Cardiac muscle cell (in vitro differentiated cells and primary cell): Measurements from ENCODE around the gene EGF. TPM values are rescaled to one million over a fixed set of nuclear protein-coding genes. Genes with fewer than 3 reads are reported as not detected.
"Not testable (repeated sequence)": the region's sequence is repeated elsewhere in the genome, so short reads cannot be mapped to it uniquely, and the experiment has no call there.

ENCODE experiments used
- DNase-seq, 2 donors: peaks; one replicate each; pipeline versions ENCODE4 v3.0.0 to v3.0.0-alpha.2; 2010 to 2017; ENCODE audit warnings: low read depth in 1 of 2, low spot score in 1 of 2
- H3K27ac ChIP-seq: fragments of 200-600 bp; sonication (generic); 2 replicates; pipeline ENCODE4 v1.5.1; 2016
- H3K27me3 ChIP-seq: fragments of 200-600 bp; sonication (generic); 2 replicates; pipeline ENCODE4 v1.6.0; 2016; ENCODE audit warnings: control low read depth
- H3K36me3 ChIP-seq: fragments of 200-600 bp; sonication (generic); 2 replicates; pipeline ENCODE4 v1.5.1; 2016; ENCODE audit warnings: control low read depth
- H3K4me1 ChIP-seq: fragments of 200-600 bp; sonication (generic); 2 replicates; pipeline ENCODE4 v1.8.1; 2017; ENCODE audit warnings: low read depth, mild to moderate bottlenecking, mixed run types
- H3K4me3 ChIP-seq: fragments of 200-600 bp; sonication (generic); 2 replicates; pipeline ENCODE4 v1.5.1; 2016; ENCODE audit warnings: mild to moderate bottlenecking
- H3K9me3 ChIP-seq: fragments of 200-600 bp; sonication (generic); 2 replicates; pipeline ENCODE4 v1.5.1; 2017; ENCODE audit warnings: low read depth, mild to moderate bottlenecking, control low read depth
- CTCF ChIP-seq: IDR thresholded peaks from 2 replicates; pipeline ENCODE4 v1.5.1; 2012; ENCODE audit warnings: low read depth, mild to moderate bottlenecking, low read length
- polyA plus RNA-seq: library from polyadenylated mRNA; unstranded; fragments of >200 nt; fragmentation: Nextera tagmentation; extraction: Ambion mirVana; gene quantifications from 2 replicates; pipeline ENCODE4 v1.2.1, GENCODE V29; 2016
- total RNA-seq: library from RNA; depleted of rRNA; stranded (reverse); fragments of >200 nt; gene quantifications from 2 replicates; pipeline ENCODE4 v1.2.3, GENCODE V29; 2016

EGF gene
- total and polyA plus RNA-seq, 2 experiments from 2014 or later: 3.0 to 11.0 TPM

GRCh38 chr4:109873791-109874514, 38.7 kb upstream of the EGF start:
- Histone ChIP-seq H3K36me3 (no peaks in the 10 kb centered on the region), H3K9me3 (no peaks in the 10 kb centered on the region), H3K4me1 (peaks cover 11% of the 10 kb centered on the region), H3K27me3 (no peaks in the 10 kb centered on the region), H3K4me3 (no peak overlapping the region), H3K27ac (no peak overlapping the region)
- TF ChIP-seq CTCF: no peak
- DNase-seq: peak in 1 of 2 donors; percentile 10

GRCh38 chr4:109875106-109875505, 37.6 kb upstream of the EGF start:
- TF ChIP-seq CTCF: no peak

GRCh38 chr4:109875553-109875952, 37.1 kb upstream of the EGF start:
- not testable (repeated sequence) for H3K9me3 ChIP-seq, H3K36me3 ChIP-seq, DNase-seq, H3K4me3 ChIP-seq, H3K27me3 ChIP-seq, H3K27ac ChIP-seq
- peaks cover 11% of the 10 kb centered on the region for H3K4me1 ChIP-seq

More at GRCh38 chr4:109875106-109875505, 37.6 kb upstream of the EGF start:
- peaks cover 11% of the 10 kb centered on the region for H3K4me1 ChIP-seq
- H3K27ac ChIP-seq: no peak overlapping the region
- no peak for DNase-seq
- H3K9me3 ChIP-seq: no peaks in the 10 kb centered on the region
- no peaks in the 10 kb centered on the region for H3K27me3 ChIP-seq
- H3K4me3 ChIP-seq: no peak overlapping the region
- H3K36me3 ChIP-seq: no peaks in the 10 kb centered on the region

- H3K36me3 ChIP-seq: no peaks in the 10 kb centered on the region
- no peak overlapping the region for H3K27ac ChIP-seq
- no peak overlapping the region for H3K4me3 ChIP-seq
- no peaks in the 10 kb centered on the region for H3K27me3 ChIP-seq
- no peaks in the 10 kb centered on the region for H3K9me3 ChIP-seq
- DNase-seq: no peak
- H3K4me1 ChIP-seq: peaks cover 11% of the 10 kb centered on the region
- no peak for TF ChIP-seq CTCF
Observed at GRCh38 chr4:109876634-109877265, 35.9 kb upstream of the EGF start.

GRCh38 chr4:109877400-109877799, 35.3 kb upstream of the EGF start:
- DNase-seq: no peak
- Histone ChIP-seq H3K27me3 (no peaks in the 10 kb centered on the region), H3K9me3 (no peaks in the 10 kb centered on the region), H3K27ac (no peak overlapping the region), H3K36me3 (no peaks in the 10 kb centered on the region), H3K4me3 (no peak overlapping the region), H3K4me1 (peaks cover 11% of the 10 kb centered on the region)
- no peak for TF ChIP-seq CTCF

- H3K36me3 ChIP-seq: no peaks in the 10 kb centered on the region
- H3K4me3 ChIP-seq: no peak overlapping the region
- H3K27ac ChIP-seq: no peak overlapping the region
- H3K9me3 ChIP-seq: no peaks in the 10 kb centered on the region
- no peaks in the 10 kb centered on the region for H3K27me3 ChIP-seq
- DNase-seq: no peak
- peaks cover 11% of the 10 kb centered on the region for H3K4me1 ChIP-seq
- no peak for TF ChIP-seq CTCF
Observed at GRCh38 chr4:109878355-109878754, 34.3 kb upstream of the EGF start.
